ENCODE measurements around the gene CUL7.

Gene CUL7

GRCh38 chr6:43077333-43077809 lies 23.7 kb upstream of the CUL7 start:
- DNase-seq (ENCODE audit: low read depth in 4 of 4, low spot score in 1 of 4), result no peak

DNA sequence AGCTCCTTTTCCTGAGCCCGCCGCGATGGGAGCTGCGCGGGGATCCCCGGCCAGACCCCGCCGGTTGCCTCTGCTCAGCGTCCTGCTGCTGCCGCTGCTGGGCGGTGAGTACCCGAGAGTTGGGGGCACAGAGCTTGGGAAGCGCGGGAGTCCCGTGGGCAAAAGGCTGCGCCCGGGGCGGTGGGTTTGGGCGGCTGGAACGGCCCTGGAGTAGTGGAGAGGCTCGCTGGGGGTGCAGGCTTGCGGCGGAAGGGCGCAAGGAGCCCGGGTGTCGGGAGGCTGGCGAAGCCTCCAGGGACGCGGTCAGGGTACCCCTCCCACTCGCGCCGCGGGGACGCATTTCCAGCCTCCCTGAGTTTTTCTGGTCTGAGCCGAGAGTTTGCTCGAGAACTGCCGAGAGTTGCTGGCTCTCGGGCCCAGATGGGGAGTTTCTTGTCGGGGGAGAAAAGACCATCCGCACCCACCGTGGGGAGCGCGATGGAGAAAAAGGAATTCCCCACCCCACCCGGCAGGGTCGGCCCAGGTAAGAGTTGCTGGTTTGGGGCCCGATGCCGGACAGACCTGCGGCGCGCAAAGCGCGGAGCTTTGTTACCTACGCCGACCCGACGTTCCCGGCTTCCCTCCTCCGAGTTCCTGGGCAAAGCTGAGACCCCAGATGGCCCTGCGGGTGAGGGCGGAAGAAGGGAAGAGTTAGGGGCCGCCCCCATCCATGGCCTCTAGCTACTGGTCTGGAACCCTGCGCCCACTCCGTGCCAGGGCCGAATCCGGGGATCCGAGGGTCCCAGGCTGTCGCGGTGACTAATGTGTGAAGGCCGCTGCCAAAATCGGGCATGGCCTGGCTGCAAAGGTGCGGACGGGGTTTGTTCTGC lies 23.0 kb upstream of the CUL7 start:
- no peak for DNase-seq (ENCODE audit: low read depth in 4 of 4, low spot score in 1 of 4)

GRCh38 chr6:43075670-43076463 lies 22.2 kb upstream of the CUL7 start, which contains the start of gene PTK7:
TSS of gene PTK7 (plus strand) at chr6:43076314. CDS start at chr6:43076489, 175 bp downstream.
- peak in 2 of 4 experiments; percentile 15 to 36 for DNase-seq (ENCODE audit: low read depth in 4 of 4, low spot score in 1 of 4)

DNA sequence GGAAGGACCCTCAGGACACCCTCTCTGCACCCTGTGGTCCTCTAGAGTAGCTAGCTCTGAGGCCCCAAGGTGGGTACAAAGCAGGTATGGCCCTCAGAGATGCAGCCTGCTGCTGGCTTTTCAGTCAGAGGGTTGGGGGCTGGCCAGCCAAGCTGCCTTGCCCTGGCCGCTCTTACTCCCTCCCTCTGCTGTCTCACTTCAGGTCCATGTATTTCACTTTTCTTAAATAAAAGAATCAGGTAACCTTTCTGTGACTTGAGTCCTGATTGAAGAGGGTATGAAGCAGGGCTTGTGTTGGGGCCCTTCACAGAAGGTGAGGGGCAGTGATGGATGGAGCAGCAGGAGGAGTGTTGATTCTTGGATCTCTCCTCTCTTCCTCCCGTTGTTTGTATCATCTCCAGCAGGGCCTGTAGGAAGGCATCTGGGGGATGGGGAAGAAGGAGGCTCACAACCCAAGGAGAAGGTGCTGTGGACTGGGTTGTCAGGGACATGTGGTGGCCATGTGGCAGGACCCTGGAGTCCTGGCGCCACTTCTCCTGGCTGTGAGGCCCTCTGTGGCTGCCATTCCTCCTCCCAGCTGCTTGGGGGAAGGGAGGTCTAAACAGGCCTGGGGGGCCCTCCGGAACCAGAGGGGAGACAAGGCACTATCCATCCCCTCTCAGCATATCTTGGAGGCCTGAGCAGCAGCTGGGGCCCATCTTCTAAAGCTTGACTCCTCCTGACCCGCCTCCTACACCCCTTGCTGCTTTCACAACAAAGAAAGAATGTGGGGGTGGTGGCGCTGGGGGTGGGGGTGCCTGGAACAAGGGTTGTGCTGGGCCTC lies 21.4 kb upstream of the CUL7 start:
- no peak for DNase-seq (ENCODE audit: low read depth in 4 of 4, low spot score in 1 of 4)

- no peak for DNase-seq (ENCODE audit: low read depth in 4 of 4, low spot score in 1 of 4)
Observed at GRCh38 chr6:43070028-43070632, 16.5 kb upstream of the CUL7 start.

- no peak for DNase-seq (ENCODE audit: low read depth in 4 of 4, low spot score in 1 of 4)
Observed at GRCh38 chr6:43062818-43063217, 9.2 kb upstream of the CUL7 start.

- DNase-seq (ENCODE audit: low read depth in 4 of 4, low spot score in 1 of 4), result no peak
Observed at GRCh38 chr6:43061861-43062260, 8.2 kb upstream of the CUL7 start.

DNA sequence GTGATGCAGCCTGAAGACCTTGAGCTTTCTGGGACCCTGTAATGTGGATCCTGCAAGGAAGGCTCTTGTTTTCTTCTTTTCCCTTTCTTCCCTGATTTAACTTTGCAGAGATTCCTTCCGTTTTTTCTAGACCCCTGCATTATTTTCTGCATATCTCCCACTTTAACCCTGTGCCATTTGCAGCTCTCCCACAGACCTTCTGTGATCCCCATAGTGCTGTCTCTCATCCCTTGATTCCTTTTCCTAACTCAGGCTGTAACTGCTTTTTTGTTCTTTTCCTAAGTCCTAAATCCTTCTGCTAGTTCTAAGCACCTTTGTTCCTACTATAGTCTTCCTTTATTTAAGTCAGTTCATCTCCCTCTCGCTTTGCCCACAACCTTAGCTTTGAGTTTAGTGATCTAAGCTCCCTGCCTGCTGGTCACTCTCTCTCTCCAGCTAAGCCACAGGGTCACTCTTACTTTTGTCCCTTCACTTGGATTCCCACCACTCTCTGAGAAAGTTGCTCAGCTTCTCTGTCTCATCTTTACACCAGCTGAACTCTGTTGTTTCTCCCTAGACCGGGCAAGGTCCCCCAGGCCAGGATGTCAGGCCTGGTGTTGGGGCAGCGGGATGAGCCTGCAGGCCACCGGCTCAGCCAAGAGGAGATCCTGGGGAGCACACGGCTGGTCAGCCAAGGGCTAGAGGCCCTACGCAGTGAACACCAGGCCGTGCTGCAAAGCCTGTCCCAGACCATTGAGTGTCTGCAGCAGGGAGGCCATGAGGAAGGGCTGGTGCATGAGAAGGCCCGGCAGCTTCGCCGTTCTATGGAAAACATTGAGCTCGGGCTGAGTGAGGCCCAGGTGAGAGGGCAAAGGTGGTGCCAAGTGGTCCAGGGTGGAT lies 7.3 kb upstream of the CUL7 start:
- no peak for DNase-seq (ENCODE audit: low read depth in 4 of 4, low spot score in 1 of 4)

DNA sequence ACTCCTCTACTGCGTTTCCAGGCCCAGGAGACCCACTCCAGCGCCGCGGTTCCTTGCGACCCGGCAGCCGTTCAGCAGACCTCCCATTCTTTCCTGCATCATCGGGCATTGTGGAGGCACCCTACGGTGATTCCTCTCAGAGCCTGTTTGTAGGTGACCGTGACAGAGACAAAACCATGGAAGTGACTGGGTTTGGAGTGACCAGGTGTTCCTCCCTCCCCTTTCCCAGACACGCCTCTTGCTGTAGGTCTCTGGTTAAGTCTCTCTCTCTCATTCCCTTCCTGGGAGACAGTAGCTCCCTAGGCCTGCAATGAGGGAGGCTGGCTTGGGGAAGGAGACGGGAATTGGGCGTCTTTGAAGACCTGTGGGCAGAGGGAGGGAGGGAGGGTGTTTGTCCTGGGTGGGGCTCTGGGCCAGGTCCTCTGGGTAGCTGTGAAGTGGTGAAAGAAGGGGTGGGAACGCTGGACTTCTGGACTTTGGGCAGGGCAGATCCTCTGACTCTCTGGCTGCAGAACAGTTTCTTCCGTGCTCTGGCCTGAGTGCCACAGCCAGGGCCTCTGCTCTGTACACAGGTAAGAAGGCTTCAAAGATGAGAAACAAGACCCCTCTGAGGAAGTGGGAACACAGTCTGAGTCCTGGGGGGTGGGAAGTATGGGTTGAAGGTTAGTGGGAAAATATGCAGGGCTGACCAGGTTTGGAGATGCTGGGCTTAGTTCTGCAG lies 6.5 kb upstream of the CUL7 start:
- DNase-seq (ENCODE audit: low read depth in 4 of 4, low spot score in 1 of 4), result no peak

GRCh38 chr6:43059168-43060033 lies 5.8 kb upstream of the CUL7 start, which contains the start of the genes KLC4 and MRPL2:
TSS of gene KLC4 (plus strand) at chr6:43059631. CDS start at chr6:43061336, 1,705 bp downstream.
TSS of gene MRPL2 (minus strand) at chr6:43059434. CDS start at chr6:43059381, 53 bp downstream.
- peak; percentile 92 to 97 (median 93) for DNase-seq (ENCODE audit: low read depth in 4 of 4, low spot score in 1 of 4)

- no peak for DNase-seq (ENCODE audit: low read depth in 4 of 4, low spot score in 1 of 4)
Observed at GRCh38 chr6:43058531-43058930, 4.9 kb upstream of the CUL7 start.

GRCh38 chr6:43055966-43056365 lies 2.3 kb upstream of the CUL7 start:
- DNase-seq (ENCODE audit: low read depth in 4 of 4, low spot score in 1 of 4), result no peak

GRCh38 chr6:43054206-43054943 lies 724 bp upstream of the CUL7 start:
- DNase-seq (ENCODE audit: low read depth in 4 of 4, low spot score in 1 of 4), result no peak

- DNase-seq (ENCODE audit: low read depth in 4 of 4, low spot score in 1 of 4), result no peak
Observed at GRCh38 chr6:43052842-43053544, 658 bp downstream of the CUL7 start.

DNA sequence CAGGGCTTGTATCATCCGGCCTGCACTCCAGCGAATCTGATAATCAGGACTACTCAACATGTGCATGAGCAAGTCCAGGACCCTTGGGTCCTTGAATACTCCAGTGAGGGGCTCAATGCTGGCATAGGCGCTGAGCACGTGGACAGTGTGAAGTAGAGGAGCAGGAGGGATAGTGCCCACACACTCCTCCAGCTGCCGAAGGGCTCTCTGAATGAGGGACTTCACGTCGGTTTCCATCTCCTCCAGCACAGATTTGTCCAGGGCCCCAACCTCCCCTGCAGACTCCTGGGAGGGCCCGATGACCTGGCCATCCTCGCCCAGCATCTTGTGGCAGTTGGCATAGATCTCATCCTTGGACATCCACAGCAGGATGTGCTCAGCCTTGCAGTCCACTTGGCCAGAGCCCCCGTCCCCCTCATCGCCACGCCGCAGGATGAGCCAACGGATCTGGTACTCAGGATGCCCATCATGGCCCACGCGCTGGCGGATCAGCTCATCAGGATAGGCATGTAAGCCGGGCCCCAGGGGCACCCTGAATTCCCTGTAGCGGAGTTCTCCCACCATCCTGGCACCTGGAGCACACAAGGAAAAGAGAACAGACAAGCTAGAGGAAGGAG lies 1.3 kb downstream of the CUL7 start:
- no peak for DNase-seq (ENCODE audit: low read depth in 4 of 4, low spot score in 1 of 4)

DNA sequence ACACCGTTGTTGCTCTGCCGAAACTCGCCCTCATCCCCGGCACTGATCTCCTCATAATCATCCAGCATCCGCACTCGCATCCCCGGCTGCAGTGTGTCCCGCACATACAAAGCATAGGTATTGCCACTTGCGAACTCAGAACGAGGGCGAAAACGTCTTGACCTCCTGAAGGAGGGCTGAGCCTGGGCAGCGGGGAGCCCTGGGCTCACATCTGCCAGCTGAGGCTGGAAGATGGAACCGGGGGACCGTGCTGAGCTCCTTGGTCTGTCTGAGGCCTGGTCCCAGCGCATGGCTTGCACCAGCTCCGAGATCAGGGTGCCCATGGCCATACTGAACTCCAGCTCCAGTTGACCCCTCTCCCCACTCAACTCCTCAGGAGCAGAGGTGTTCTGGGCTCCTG lies 2.7 kb downstream of the CUL7 start:
- DNase-seq (ENCODE audit: low read depth in 4 of 4, low spot score in 1 of 4), result no peak
